ENCODE measurements around the gene HES5. TPM values are rescaled to one million over a fixed set of nuclear protein-coding genes. Genes with fewer than 3 reads are reported as not detected.

Gene HES5
- total RNA-seq, 6 experiments from 2014 or later, result 0.18 to 0.25 TPM; not detected in 4

GRCh38 chr1:2541619-2542245, 11.7 kb upstream of the HES5 start:
- 33% methylated on average over 3 of the region's 25 CpGs for WGBS (ENCODE audit: insufficient coverage, low coverage, low lambda C conversion rate, missing lambda C conversion rate)
- Histone ChIP-seq H3K9me3 (no peaks in the 10 kb centered on the region), H3K4me3 (no peak overlapping the region), H3K36me3 (no peaks in the 10 kb centered on the region), H3K4me1 (peaks cover 0 to 4% (median 0%) of the 10 kb centered on the region in 4 donors), H3K27ac (no peak overlapping the region), H3K27me3 (no peaks in the 10 kb centered on the region)
- TF ChIP-seq CTCF (IDR thresholded peaks at IDR 0.05) (no peak), POLR2A (IDR thresholded peaks at IDR 0.05) (no peak)
- ATAC-seq (no peak), DNase-seq (no peak)
- intact Hi-C loops (cut with DNase I), result no loop called here

- H3K4me3 ChIP-seq, result no peak overlapping the region
- WGBS (ENCODE audit: insufficient coverage, low coverage, low lambda C conversion rate, missing lambda C conversion rate), result 42% methylated on average over 5 of the region's 39 CpGs
- no peaks in the 10 kb centered on the region for H3K4me1 ChIP-seq
- intact Hi-C loops (cut with DNase I), result no loop called here
- DNase-seq (no peak), ATAC-seq (no peak)
- no peaks in the 10 kb centered on the region for H3K36me3 ChIP-seq
- H3K27ac ChIP-seq, result no peak overlapping the region
- no peak for TF ChIP-seq CTCF (IDR thresholded peaks at IDR 0.05)
- no peak for TF ChIP-seq POLR2A (IDR thresholded peaks at IDR 0.05)
- H3K27me3 ChIP-seq, result no peaks in the 10 kb centered on the region
- no peaks in the 10 kb centered on the region for H3K9me3 ChIP-seq
These were observed 10.9 kb upstream of the HES5 start for GRCh38 chr1:2540816-2541492.

GRCh38 chr1:2539312-2539907, 9.3 kb upstream of the HES5 start:
- Histone ChIP-seq H3K27ac (no peak overlapping the region), H3K4me3 (no peak overlapping the region), H3K27me3 (no peaks in the 10 kb centered on the region), H3K36me3 (no peaks in the 10 kb centered on the region), H3K4me1 (no peaks in the 10 kb centered on the region), H3K9me3 (no peaks in the 10 kb centered on the region)
- intact Hi-C loops (cut with DNase I), result no loop called here
- peak in 2 of 4 donors; percentile 7 to 14 for ATAC-seq
- no peak for DNase-seq
- TF ChIP-seq POLR2A (IDR thresholded peaks at IDR 0.05) (no peak), CTCF (IDR thresholded peaks at IDR 0.05) (peak in 2 of 4 donors; percentile 8 to 13)
- WGBS (ENCODE audit: insufficient coverage, low coverage, low lambda C conversion rate, missing lambda C conversion rate), result 86% methylated on average over 5 of the region's 12 CpGs

GRCh38 chr1:2538872-2539271, 8.8 kb upstream of the HES5 start:
- no peaks in the 10 kb centered on the region for H3K4me1 ChIP-seq
- H3K27me3 ChIP-seq, result no peaks in the 10 kb centered on the region
- no peak overlapping the region for H3K4me3 ChIP-seq
- 73% methylated on average over 2 of the region's 8 CpGs for WGBS (ENCODE audit: insufficient coverage, low coverage, low lambda C conversion rate, missing lambda C conversion rate)
- ATAC-seq, result no peak
- no peaks in the 10 kb centered on the region for H3K9me3 ChIP-seq
- no peak for DNase-seq
- TF ChIP-seq POLR2A (IDR thresholded peaks at IDR 0.05), result no peak
- no peak for TF ChIP-seq CTCF (IDR thresholded peaks at IDR 0.05)
- intact Hi-C loops (cut with DNase I), result no loop called here
- no peaks in the 10 kb centered on the region for H3K36me3 ChIP-seq
- H3K27ac ChIP-seq, result no peak overlapping the region
